CD4-positive, alpha-beta T cell treated with Interleukin-15 for 4 hours (primary cell): ENCODE data around the gene NPVF.

ENCODE experiments used
- DNase-seq: peaks from one replicate; pipeline ENCODE4 v3.0.0-alpha.2; 2020; ENCODE audit warnings: low spot score

NPVF gene, protein sequence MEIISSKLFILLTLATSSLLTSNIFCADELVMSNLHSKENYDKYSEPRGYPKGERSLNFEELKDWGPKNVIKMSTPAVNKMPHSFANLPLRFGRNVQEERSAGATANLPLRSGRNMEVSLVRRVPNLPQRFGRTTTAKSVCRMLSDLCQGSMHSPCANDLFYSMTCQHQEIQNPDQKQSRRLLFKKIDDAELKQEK

GRCh38 chr7:25228386-25228785 is at the start of gene NPVF:
Gene NPVF (minus strand): TSS chr7:25228486. CDS start chr7:25228439, 47 bp downstream.
- DNase-seq = no peak

DNA sequence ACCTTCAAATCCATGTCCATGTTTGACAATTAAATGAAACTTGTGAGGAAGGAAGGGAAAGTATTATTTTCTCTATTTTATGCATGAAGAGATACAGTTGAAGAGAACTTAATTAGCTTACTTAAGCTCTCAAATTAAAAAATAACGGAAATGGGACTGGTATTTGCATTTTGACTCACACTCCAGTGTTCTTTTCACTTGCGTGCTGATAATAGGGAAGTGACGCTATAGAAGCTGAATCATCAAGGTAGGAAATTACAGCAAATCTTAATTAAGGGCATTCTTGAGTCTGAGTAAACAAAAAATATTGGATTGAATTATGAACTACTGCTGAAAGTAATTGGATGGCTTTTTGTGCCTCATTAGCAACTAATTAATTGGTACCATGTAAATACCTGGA is 44.0 kb upstream of the NPVF start:
- DNase-seq = no peak

- no peak for DNase-seq
Measured at GRCh38 chr7:25263337-25263736, 35.1 kb upstream of the NPVF start.

DNA sequence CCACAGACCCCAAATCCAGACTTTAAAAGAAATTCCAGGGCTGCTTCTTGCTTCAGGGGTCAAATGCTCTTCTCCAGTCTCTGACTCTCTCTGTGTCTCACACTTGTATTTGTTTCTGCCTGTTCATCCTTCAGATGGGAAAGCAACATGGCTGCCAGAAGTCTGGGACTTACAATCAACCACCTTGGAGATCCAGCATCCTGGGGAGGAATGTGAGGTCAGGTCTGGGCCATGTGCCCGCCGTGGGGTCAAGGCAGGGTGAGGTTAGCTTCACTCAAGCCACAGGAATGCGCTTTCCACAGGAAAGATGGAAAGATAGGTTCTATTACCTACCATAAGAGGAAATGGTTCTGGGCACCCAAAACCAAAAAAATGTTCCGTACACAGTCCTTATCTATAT is 34.3 kb upstream of the NPVF start:
- DNase-seq = no peak

GRCh38 chr7:25261545-25262140 is 33.4 kb upstream of the NPVF start:
- no peak for DNase-seq

DNA sequence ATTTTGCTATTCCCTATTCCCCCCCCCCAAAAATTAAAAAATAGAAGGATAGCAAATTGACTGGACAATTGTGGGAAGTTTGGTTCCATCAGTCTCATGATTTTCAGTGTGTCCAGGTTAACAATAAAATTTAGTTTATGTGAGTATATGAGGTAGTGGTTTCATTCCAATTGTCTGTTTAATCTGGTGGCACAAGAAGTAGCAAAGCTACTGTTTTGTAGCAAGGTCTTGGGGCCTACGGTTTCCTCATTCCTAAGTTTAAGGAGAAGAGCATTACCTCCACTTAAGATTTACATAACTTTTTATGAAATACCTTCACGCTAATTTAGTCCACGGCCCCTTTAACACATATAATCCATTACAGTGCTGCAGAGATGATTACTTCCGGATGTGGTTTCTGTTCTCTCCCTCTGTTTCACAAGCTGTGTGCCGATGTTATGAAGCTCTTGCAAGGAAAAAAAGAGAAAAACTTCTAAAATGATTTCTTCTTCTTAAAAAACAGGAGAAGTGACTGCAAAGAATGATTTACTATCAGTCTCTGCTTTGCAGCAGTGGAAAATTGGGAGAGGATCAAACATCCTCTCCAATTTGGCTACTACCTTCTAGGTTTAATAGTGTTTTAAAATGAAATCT is 32.7 kb upstream of the NPVF start:
- no peak for DNase-seq

DNA sequence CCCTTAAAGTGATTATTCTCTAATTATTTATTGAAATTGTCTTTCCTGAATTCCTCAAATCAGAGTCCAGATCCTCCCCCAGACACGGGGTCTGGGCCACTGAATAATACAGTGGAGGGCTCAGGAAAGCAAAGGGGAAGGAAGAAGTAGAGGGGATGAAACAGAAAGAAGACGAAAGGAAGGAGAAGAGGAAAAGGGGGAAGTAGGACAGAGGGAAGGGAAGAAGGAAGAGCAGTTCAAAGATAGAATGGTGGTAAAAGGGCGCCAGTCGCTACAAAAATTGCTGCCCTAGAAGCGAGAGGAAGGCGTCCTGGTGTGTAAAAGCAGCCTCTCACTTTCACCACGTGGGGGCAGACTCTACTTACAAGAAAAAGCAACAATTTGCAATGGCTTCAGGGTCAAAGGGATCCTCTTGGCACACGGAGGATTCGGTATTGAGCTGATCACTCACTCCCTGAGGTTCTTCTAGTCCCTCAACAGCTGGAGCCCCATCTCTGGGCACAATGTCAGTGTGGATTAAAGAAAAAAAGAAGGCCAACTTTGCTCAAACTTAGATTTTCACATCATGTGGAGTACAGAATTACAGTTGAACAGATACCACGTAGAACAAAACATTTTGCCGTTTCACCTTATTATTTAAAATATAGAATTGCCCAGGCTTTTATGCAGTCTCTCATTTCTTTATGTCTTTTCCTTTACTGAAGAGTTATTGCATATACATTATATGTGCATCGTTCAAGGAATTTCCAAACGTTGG is 31.4 kb upstream of the NPVF start:
- peak; percentile 67 for DNase-seq

DNA sequence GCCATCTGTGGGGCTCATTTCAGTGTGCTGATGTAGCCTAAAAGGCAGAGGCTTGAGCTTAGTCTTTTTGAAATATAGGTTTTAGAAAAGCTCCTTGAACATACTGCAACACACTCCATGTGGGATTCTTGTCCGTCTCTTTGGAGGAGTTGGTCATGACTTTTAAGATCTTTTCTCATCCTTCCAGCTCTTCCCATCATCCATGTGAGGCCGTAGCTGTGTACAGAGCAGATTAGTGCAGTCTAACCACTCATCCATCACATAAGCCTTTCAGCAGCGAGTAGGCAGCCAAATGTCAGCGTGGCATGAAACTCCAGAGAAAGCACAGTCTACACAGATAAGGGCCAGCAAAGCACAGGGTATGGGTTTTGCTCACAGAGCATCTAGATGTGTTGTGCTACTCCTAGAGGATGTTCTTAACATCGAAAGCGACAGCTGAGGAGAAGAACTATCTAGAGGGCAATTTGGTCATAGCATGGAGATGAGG is 28.1 kb upstream of the NPVF start:
- DNase-seq = no peak

DNA sequence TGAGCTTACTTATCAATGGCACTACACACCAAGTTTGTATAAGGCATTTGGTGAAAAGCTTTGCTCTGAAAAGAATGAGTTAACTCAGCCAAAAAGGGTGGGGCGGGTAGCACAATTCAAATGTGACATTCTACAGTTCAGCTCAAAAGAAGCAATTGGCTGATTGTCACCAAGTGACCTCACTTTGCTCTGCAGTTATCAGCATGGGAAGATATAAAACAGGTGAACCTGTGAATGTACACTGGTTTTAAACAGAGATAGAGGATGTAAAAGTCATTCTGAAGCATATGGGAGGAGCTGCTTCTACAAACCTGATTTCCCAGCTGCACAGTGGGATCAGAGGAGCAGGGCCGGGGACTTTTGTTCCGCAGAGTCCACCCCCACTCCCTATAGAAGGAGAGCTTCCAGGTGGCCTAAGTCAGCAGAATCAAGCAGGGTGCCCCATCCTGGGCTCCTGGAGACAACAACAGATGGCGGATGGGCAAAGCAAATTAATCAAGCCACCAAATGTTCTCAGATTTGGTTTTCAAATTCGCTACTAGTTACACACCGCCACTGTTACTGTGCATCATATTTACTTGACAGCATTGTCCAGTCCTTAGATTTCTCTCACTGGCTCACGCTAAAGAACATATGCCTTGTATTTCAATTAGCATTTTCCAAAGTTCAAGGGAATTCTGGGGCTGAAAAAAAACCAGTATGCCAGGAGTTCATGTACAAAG is 27.5 kb upstream of the NPVF start:
- no peak for DNase-seq

DNA sequence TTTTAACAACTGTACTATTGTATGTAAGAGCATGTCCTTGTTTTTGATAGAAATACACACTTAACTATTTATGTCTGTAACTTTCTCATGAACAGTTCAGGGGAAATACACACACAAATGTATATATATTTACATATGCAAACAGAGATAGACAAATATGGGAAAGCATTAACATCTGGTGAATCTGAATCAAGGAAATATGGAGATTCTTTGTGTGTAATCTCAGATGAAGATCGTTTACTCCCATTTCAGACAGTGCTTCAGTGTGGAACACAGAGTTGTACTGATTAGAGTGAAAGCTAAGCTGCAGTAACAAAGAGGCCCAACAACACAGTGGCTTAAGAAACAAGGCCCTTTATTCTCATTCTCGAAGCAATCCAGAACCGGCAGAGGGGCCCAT is 26.3 kb upstream of the NPVF start:
- DNase-seq = no peak

DNA sequence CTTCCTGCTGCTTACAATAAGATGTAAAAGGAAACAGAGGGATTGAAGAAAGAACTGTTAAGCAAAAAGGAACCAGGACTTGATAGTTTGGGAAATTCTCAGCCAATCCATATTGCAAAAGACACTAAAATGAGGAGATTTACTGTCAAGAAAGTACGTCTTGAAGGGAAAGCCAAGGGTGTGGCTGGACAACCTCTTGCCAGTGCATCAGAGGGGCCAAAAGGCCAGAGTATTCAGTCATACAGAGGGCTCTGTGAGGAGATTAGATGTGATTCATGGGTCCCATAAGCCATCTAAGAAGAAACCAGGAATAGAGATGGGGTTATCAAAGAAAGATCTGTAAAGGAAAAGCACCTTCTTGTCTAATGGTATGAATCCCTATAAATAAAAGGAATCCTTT is 25.4 kb upstream of the NPVF start:
- no peak for DNase-seq

DNA sequence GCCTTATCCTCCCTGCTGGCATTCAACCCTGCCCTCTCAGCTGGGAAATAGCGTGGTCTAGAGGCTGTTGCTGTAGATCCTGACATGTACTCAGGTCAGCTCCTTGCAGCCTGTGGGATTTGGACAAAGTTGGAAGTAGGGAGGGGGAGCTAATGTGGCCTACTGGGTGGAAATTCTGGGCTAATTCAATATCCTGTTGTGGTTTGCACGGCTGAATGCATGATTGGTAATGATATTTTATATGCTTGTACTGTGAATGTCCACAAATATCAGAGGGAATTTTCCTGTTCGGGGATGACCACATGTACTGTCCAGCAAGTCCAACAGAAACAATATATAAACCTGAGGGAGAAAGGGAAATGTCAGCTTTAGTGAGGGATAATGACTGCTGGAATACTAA is 22.1 kb upstream of the NPVF start:
- DNase-seq = no peak

GRCh38 chr7:25249772-25250171 is 21.5 kb upstream of the NPVF start:
- no peak for DNase-seq

- no peak for DNase-seq
Measured at GRCh38 chr7:25246306-25246705, 18.0 kb upstream of the NPVF start.

- DNase-seq = no peak
Measured at GRCh38 chr7:25244254-25245033, 16.2 kb upstream of the NPVF start.

DNA sequence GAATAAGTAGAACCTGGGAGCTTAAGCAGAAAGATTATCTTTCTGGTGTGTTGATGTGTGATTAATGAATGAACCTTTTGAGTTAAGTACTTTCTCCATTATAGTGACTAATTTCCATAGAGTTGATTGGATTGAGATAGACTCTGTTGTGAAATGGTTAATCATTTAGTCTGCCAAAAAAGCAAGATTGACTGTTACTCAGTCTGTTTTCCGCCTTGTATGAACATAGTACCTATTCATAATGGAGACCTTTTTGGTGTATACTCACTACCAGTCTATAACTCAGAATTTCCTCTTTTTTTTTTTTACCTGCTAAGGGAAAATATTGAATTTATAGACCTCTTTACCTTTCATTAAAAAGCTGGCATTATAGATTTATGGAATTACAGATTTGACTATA is 14.4 kb upstream of the NPVF start:
- DNase-seq = no peak

GRCh38 chr7:25240896-25241295 is 12.6 kb upstream of the NPVF start:
- DNase-seq = no peak

DNA sequence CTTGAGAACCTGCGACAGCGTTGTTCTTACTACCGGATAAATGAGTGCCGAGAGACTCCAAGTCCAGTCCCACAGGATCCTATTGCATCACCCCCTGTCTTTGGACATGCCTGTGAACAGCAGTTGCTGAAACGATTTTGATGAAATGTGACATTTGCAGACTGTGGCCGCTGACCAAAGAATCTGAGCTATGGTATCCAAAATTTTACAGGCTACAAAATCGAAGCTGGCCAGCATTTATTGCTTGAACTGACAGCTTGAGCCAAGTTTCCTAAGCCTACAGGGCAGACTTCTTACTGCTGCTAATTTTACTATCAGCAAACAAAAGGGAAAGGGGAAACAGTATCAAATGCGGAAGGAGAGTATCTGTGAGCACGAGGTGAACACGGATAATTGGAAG is 12.1 kb upstream of the NPVF start:
- no peak for DNase-seq

DNA sequence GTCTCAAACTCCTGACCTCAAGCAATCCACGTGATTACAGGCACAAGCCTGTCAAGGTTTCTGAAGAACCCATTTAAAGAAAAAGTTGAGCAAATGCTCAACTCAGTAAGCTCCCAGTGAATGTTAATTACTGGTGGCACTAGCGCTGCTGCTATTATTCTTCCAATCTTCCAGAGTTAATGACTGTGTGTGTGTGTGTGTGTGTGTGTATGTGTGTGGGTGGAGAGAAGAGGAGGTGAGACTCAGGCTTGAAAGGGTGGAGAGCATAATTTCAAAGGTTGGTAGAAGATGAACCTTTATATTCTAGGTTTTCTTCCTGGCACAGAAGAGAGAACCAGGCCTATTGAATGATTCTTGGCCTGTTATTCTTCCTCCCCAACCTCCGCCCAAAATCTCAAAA is 11.6 kb upstream of the NPVF start:
- no peak for DNase-seq

DNA sequence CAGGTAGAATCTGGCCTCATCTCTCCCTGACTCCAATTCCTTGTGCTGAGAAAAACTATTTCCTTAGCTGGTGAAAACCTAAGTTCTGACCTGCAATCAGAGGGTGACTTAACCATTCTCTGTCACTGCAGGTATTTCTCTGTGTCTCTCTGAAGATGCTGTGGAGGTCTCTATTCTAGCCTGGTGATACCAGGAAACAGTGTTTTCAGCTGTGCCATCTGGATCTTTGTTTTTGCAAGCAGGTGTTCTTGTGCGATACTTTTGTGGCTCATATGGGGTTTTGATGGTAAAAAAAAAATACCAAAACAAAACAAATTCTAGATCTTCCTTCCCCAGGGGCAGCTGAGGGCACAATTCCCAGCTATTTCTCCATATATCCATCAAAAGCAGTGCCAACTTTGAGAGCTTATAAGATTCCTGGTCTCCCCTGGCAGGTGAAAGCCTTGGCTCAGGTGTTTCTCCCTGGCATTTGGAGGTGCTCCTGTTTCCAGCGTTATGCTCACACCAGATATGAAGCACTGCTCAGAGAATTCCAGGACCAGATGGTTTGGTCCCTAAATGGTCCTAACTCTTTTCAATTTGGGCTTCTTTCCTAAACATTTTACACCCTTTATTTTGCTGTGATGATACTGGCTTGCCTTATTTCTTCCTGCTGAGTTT is 9.9 kb upstream of the NPVF start:
- no peak for DNase-seq

- DNase-seq = no peak
Measured at GRCh38 chr7:25235471-25235870, 7.2 kb upstream of the NPVF start.
